ENCODE results near the gene LRRK1.

DNA sequence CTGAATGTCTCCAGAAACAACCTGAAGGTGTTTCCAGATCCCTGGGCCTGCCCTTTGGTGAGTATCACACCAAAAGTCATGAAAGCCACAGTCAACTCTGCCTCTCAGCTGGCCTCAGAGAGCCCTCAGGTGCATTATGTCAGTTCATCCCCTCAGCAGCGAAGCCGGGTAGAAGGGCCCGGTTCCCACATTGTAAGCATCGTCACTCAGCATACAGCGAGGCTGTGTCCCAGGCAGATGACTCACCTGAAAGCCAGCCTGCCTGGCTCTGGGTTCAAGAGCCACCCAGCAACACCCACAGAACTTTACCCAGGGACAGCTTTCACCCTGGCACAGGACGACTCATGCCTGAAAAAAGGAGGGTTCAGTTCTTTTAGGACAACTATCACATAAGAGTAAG is 91.6 kb downstream of the LRRK1 start:
- TF ChIP-seq, protein P1, sequence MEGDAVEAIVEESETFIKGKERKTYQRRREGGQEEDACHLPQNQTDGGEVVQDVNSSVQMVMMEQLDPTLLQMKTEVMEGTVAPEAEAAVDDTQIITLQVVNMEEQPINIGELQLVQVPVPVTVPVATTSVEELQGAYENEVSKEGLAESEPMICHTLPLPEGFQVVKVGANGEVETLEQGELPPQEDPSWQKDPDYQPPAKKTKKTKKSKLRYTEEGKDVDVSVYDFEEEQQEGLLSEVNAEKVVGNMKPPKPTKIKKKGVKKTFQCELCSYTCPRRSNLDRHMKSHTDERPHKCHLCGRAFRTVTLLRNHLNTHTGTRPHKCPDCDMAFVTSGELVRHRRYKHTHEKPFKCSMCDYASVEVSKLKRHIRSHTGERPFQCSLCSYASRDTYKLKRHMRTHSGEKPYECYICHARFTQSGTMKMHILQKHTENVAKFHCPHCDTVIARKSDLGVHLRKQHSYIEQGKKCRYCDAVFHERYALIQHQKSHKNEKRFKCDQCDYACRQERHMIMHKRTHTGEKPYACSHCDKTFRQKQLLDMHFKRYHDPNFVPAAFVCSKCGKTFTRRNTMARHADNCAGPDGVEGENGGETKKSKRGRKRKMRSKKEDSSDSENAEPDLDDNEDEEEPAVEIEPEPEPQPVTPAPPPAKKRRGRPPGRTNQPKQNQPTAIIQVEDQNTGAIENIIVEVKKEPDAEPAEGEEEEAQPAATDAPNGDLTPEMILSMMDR (conservative IDR thresholded peaks at IDR 0.05): no peak
- no peak for TF ChIP-seq ZFX (IDR thresholded peaks at IDR 0.05)

Measured in C4-2B (cell line).